NCI-H748 treated with DMSO at 0.1 percent for 48 hours (cell line): ENCODE measurements around the gene ACTRT2.

Experiments
- DNase-seq: peaks from one replicate; lab custom pipeline; 2025; lab: John Stamatoyannopoulos, UW

The ACTRT2 gene

GRCh38 chr1:3055051-3055450, 33.8 kb downstream of the ACTRT2 start:
- no peak for DNase-seq

GRCh38 chr1:3056641-3057040, 35.4 kb downstream of the ACTRT2 start:
- no peak for DNase-seq

DNA sequence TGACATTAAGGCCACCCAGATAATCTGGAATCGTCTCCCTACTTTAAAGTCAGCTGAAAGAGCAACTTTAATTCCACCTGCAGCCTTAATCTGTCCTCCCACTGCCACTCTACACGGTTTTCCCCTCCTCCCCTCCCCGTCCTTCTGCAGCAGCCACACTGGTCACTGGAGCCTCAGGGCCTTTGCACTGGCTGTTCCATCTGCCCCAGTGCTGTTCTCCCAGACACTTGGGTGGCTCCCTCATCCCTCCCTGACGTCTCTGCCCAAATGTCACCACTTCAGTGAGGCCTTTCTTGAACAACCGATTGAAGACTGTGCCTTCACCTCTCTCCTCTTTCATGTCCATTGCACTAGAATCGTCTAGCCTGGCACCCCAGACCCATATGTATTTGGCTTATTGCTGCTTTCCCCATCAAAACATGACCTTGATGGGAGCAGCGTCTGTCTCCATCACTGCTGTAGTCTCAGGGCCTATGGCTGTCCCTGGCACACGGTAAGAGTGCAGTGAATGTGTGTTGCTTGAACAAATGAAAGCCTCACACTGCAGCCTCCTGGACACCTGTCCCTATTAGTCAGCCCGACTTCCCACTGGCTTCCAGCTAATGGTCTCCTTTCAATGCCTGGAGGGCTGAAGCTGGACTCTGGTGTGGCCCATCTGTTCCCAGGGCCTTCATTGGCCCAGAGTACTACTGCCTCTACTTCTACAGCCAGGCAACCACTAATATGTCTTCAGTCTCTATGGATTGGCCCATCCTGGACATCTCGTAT, 37.2 kb downstream of the ACTRT2 start:
- no peak for DNase-seq

GRCh38 chr1:3060127-3060526, 38.9 kb downstream of the ACTRT2 start:
- DNase-seq, result no peak

- DNase-seq, result no peak
These were observed 39.6 kb downstream of the ACTRT2 start for GRCh38 chr1:3060601-3061551.

DNA sequence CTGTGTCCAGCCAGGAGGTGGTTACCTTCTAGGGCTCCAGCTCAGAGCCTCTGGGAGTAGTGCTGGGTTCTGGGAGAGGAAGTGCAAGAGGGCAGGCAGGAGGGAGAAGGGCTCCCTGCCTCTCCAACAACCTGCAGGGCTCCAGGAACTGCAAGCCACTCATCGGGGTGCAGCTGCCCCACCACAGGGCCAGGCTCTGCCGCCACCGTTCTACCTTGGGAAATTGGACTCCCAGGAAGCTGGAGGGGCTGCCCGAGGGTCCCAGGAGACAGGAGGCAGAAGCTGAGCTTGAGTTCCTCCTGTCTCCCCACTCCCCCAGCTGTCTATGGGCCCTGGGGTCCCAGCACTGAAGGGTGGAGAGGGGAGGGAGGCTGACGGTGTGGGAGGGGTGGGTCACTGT, 40.3 kb downstream of the ACTRT2 start:
- no peak for DNase-seq

GRCh38 chr1:3061981-3062615, 40.8 kb downstream of the ACTRT2 start:
- DNase-seq, result no peak

DNA sequence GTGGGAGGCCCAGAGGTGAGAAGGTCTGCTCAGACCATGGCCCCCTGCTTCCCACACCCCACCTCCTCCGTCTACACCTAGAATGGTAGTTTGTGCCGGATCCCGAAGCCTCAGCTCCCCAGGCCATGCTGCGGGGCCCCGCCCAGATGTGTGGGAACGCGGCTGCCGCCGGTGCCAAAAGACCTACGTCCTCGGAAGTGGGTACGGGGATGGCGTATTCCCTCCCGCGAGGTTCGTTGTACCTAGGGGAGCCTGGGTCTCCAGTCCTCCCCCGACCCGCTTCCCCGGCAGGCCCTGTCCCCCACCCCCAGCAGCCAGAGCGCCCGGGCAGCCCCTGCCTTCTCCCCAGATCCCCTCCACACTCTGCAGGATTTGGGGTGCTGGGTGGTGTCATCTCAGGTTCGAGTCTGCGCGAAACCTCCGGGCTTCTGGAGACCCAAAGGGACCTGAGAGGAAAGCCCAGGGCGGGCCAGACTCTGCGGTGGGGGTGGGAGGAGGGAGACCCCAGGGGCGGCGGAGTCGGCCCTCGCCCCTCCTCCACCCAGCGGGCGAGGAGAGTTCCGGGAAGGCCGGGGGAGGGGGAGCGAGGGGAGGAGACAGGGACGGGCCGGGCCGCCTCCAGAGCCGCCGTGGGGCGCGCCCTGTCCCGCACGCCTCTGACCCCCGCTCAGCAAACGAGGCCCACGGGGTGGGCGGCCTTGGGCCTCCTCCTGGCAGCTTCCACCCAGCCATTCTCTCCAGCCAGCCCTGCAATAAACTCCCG, 41.5 kb downstream of the ACTRT2 start:
- DNase-seq, result no peak

DNA sequence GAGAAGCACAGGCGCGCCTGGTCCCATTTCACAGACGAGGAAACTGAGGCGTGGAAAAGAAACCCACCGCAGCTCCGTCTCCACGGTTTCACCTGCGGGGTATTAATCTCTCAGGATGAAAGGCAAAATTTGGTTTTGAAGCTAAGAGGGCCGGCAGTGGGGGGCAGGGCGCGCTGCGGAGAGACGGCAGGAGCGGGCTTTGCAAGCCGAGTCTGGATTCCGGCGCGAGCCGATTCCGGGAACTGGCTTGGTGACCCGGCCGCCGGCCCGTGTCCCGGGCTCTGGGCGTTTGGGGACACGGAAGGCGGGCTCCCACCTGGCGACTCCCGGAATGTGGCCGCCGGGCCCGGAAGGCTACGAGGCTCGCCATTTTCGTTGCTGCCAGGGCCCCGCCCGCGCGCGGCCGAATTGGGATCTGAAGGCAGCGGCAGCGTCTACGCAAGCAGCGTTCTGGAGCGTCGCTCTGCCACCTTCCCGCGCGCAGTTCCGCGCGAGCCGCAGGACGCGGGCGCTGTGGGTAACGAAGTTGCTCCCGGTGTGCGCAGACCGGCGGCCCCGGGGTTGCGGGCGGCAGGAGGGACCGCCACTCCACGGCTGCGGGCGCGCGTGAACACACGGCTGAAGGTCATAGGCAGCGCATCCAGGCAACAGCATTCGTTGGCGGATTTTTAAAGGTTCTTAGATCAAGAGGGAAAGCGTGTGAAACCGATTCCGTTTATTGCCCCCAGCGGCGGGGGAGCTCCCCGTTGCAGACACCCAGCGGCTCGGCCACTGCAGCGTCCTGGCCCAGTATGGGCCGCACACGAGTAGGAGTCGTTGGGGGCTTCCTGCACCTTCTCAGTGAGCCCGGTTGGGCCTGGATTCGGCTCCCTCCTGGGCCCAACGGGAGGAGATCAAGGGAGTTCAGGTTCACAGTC, 42.4 kb downstream of the ACTRT2 start:
- no peak for DNase-seq

DNA sequence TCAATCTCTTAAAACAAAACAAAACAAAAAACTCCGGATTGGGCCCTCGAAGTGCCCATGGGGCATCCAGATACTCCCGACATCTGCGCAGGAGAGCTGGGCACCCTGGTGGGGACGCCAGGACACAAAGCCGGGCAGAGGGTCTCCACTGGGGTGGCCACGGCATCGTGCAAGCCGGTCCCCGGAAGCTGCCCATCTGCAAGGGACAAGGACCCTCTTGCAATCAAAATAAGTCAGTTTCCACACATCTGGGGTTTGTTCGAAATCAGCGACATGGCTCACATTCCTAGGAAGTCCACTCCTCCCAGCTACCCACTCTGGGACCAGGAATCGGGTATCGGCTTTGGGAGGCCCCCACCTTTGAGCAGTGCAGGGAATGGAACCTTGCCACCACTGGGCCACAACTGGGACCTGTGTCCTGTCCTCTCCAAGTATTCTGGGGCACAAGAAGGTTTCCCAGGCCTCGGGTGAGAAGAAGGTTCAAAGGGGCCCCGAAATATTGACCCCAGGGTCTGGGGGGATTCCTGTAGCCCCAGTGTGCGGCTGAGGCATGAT, 43.1 kb downstream of the ACTRT2 start:
- no peak for DNase-seq

- DNase-seq, result no peak
These were observed 43.6 kb downstream of the ACTRT2 start for GRCh38 chr1:3064901-3065300.

DNA sequence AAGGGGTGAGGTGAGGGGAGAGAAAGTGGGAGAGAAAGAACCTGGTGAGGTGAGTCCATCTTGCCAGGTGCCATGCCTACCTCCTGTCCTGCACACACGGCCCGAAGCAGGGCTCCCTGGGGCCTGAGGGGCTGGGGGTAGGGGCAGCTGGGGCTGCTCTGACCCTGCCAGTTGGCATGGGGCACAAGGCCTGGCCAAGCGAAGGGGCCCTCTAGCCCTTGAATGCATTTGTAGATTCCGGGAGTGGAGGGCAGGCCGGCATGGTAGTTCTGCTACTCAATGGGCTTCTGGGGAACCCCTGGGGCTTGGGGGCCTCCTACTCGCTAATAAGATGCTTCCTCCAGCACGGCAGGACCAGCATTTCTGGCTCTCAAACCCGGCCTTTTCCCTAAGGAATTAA, 44.1 kb downstream of the ACTRT2 start:
- no peak for DNase-seq

DNA sequence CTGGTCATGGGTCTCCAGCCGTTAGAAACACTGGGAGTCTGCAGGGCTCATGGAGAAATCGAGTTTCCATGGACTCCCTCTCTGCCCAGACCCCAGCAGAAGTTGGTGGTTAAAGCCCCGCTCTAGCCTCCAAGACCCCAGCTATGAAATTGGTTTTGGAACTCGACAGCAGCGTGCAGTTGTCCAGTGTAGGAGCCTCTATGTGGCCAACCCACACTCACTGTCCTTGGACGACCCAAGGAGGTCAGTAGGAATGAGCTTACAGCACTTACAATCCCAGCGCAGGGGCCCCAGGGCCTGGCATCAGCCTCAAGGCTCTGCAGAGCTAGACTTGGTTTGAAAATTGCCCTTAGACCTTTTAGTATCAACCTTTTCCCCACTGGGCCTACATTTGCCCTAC, 44.5 kb downstream of the ACTRT2 start:
- DNase-seq, result no peak

- no peak for DNase-seq
These were observed 45.0 kb downstream of the ACTRT2 start for GRCh38 chr1:3066250-3066711.

DNA sequence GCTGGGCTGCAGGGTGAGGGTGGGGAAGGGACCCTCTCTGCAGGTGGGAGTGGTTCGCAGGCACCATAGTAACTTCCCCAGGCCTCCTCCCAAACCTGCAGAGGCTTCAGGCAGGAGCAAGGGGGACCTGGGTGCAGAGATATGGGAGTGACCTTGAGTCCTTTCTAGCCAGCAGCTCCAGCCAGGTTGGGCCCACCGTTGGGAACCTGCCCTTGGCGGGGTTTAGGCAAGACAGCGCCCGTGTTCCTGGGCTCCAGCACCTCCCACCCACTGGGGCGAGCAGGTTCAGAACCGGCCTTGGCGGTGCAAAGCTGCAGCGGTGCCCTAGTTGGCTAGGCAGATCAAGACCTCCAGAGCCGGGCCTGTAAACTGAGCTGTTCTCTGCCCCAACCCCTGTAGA, 45.6 kb downstream of the ACTRT2 start:
- no peak for DNase-seq

GRCh38 chr1:3067301-3067670, 46.0 kb downstream of the ACTRT2 start:
- DNase-seq, result no peak

DNA sequence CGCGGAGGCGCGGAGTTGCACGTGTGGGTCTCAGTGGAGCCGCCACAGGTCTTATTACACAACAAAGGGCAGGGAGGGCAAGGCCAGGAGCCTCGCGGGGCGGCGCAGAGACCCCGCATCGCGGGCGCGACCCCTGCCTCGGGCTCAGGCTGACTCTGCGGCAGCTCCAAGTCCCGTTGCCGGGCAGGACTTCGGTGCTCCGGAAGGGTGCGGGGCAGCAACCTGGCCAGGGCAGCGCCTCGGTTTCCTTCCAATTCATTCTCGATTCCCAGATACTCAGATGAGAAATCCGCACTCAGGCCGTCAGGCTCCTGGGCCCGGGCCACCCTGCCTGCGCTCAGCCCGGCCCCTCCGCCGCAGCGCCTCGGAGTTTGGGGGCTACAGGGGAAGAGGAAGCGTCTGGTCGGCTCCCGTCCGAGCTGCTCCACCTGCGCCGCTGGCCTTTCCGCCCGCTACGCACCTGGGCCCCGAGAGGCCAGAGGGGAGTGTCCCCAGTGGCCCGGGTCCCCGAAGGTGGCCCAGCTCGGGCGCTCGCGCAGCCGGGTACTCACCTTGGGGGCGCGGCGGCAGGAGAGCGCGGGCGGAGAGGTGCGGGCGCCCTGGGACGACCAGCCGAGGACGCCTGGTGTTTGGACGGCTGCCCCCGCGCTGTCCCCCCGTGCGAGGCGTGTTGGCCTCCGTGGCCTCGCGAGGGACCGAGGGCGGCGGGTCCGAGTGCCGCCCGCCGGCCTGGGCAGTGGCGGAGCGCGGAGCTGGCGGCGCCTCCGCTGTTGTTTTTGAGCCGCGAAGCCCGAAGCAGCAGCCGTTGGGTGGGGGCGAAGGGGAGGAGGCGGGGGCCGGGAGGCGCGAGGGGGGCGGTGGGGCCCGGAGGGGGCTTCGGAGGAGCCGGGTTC, 46.6 kb downstream of the ACTRT2 start:
- DNase-seq, result no peak

GRCh38 chr1:3068564-3069431, 47.5 kb downstream of the ACTRT2 start, which contains the start of gene PRDM16:
TSS of gene PRDM16 (plus strand) at chr1:3069203. CDS start at chr1:3069260, 57 bp downstream.
- DNase-seq, result peak; percentile 0
